ENCODE measurements around the gene SUGCT. TPM values are rescaled to one million over a fixed set of nuclear protein-coding genes. Genes with fewer than 3 reads are reported as not detected.

SUGCT gene
- total RNA-seq, 1 experiment from 2014 or later, result 9.9 TPM

GRCh38 chr7:40306596-40306995 is 171.8 kb downstream of the SUGCT start:
- Mint-ChIP-seq H3K27ac (ENCODE audit: unreplicated experiment) (no peak overlapping the region), H3K4me1 (ENCODE audit: low read depth, unreplicated experiment) (no peaks in the 10 kb centered on the region), H3K27me3 (ENCODE audit: insufficient read depth, unreplicated experiment) (no peaks in the 10 kb centered on the region), H3K36me3 (ENCODE audit: insufficient read depth, unreplicated experiment) (peaks cover 6% of the 10 kb centered on the region), H3K4me3 (ENCODE audit: unreplicated experiment) (no peak overlapping the region), H3K9me3 (ENCODE audit: unreplicated experiment) (no peaks in the 10 kb centered on the region)
- Histone ChIP-seq H3K36me3 (ENCODE audit: control insufficient read depth, insufficient read depth, low read length) (no peaks in the 10 kb centered on the region), H3K4me3 (ENCODE audit: low read depth, low read length) (no peak overlapping the region), H3K27me3 (replicated peaks; ENCODE audit: control insufficient read depth, insufficient read depth, low read length) (no peaks in the 10 kb centered on the region), H3K9me3 (no peaks in the 10 kb centered on the region), H3K4me1 (no peaks in the 10 kb centered on the region)
- CTCF ChIA-PET, result no interaction called here
- intact Hi-C loops (cut with micrococcal nuclease; ENCODE audit: unreplicated experiment), result no loop called here
- no peak for DNase-seq
- no TSS peak for BruUV-seq (replicated peaks)
- POLR2A ChIA-PET, result no interaction called here
- TF ChIP-seq CTCF (IDR thresholded peaks at IDR 0.05; ENCODE audit: insufficient read depth in 1 of 2, low read depth in 1 of 2, low read length in 1 of 2, severe bottlenecking in 1 of 2, unreplicated experiment in 1 of 2), result no peak

- no peaks in the 10 kb centered on the region for H3K36me3 ChIP-seq (ENCODE audit: control insufficient read depth, insufficient read depth, low read length)
- Mint-ChIP-seq H3K4me3 (ENCODE audit: unreplicated experiment) (no peak overlapping the region), H3K4me1 (ENCODE audit: low read depth, unreplicated experiment) (no peaks in the 10 kb centered on the region), H3K27ac (ENCODE audit: unreplicated experiment) (no peak overlapping the region), H3K36me3 (ENCODE audit: insufficient read depth, unreplicated experiment) (peaks cover 6% of the 10 kb centered on the region), H3K9me3 (ENCODE audit: unreplicated experiment) (no peaks in the 10 kb centered on the region), H3K27me3 (ENCODE audit: insufficient read depth, unreplicated experiment) (no peaks in the 10 kb centered on the region)
- intact Hi-C loops (cut with micrococcal nuclease; ENCODE audit: unreplicated experiment), result no loop called here
- H3K27me3 ChIP-seq (replicated peaks; ENCODE audit: control insufficient read depth, insufficient read depth, low read length), result no peaks in the 10 kb centered on the region
- TF ChIP-seq CTCF (IDR thresholded peaks at IDR 0.05; ENCODE audit: insufficient read depth in 1 of 2, low read depth in 1 of 2, low read length in 1 of 2, severe bottlenecking in 1 of 2, unreplicated experiment in 1 of 2), result no peak
- H3K9me3 ChIP-seq, result no peaks in the 10 kb centered on the region
- ChIA-PET POLR2A (no interaction called here), CTCF (no interaction called here)
- BruUV-seq (replicated peaks), result no TSS peak
- H3K4me1 ChIP-seq, result no peaks in the 10 kb centered on the region
- H3K4me3 ChIP-seq (ENCODE audit: low read depth, low read length), result no peak overlapping the region
- no peak for DNase-seq
Observed at GRCh38 chr7:40310258-40310657, 175.5 kb downstream of the SUGCT start.

- no peaks in the 10 kb centered on the region for H3K9me3 ChIP-seq
- CTCF ChIA-PET, result no interaction called here
- H3K4me1 Mint-ChIP-seq (ENCODE audit: low read depth, unreplicated experiment), result no peaks in the 10 kb centered on the region
- no peak overlapping the region for H3K27ac Mint-ChIP-seq (ENCODE audit: unreplicated experiment)
- no peaks in the 10 kb centered on the region for H3K36me3 Mint-ChIP-seq (ENCODE audit: insufficient read depth, unreplicated experiment)
- no peaks in the 10 kb centered on the region for H3K27me3 ChIP-seq (replicated peaks; ENCODE audit: control insufficient read depth, insufficient read depth, low read length)
- no TSS peak for BruUV-seq (replicated peaks)
- H3K36me3 ChIP-seq (ENCODE audit: control insufficient read depth, insufficient read depth, low read length), result no peaks in the 10 kb centered on the region
- H3K9me3 Mint-ChIP-seq (ENCODE audit: unreplicated experiment), result no peaks in the 10 kb centered on the region
- POLR2A ChIA-PET, result no interaction called here
- no peak overlapping the region for H3K4me3 Mint-ChIP-seq (ENCODE audit: unreplicated experiment)
- H3K27me3 Mint-ChIP-seq (ENCODE audit: insufficient read depth, unreplicated experiment), result no peaks in the 10 kb centered on the region
- intact Hi-C loops (cut with micrococcal nuclease; ENCODE audit: unreplicated experiment), result no loop called here
- no peaks in the 10 kb centered on the region for H3K4me1 ChIP-seq
- TF ChIP-seq CTCF (IDR thresholded peaks at IDR 0.05; ENCODE audit: insufficient read depth in 1 of 2, low read depth in 1 of 2, low read length in 1 of 2, severe bottlenecking in 1 of 2, unreplicated experiment in 1 of 2), result no peak
- no peak for DNase-seq
- H3K4me3 ChIP-seq (ENCODE audit: low read depth, low read length), result no peak overlapping the region
Observed at GRCh38 chr7:40311307-40311706, 176.5 kb downstream of the SUGCT start.
